HG02763 (cell line): ENCODE results near the gene AOPEP.

Experiments used
- ATAC-seq: cut with Tn5 transposase; IDR thresholded peaks from one replicate; pipeline ENCODE4 v1.9.1; 2021; ENCODE audit warnings: mild to moderate bottlenecking, moderate library complexity; ENCODE audit not compliant: unreplicated experiment

AOPEP gene

DNA sequence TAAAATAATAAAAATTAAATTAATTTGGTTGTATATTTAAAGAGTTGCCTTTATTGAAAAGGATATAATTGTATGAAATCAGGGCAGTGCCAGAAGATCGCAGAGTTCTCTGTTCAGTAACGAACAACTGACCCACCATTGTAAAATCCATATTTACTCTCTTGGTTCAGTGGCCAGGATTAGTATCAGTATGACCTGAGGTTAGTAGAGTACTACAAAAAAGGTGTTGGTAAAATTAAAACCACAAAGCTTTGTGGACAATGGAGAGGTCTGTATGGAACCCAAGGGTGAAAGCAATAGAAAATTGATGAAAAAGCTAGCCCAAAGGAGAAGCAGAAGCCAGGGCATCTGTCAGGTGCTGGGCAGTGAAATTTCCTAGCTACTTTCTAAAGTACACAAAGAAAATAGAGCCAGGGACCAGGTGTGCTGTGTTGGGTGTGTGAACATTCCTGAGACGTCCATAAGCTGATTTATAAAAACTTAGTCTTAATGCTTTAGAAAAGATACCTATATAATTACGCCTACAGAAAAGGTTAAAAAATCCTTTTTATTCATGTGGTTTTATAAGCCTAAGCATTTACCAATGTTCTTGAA lies 159.5 kb downstream of the AOPEP start:
- ATAC-seq = no peak

DNA sequence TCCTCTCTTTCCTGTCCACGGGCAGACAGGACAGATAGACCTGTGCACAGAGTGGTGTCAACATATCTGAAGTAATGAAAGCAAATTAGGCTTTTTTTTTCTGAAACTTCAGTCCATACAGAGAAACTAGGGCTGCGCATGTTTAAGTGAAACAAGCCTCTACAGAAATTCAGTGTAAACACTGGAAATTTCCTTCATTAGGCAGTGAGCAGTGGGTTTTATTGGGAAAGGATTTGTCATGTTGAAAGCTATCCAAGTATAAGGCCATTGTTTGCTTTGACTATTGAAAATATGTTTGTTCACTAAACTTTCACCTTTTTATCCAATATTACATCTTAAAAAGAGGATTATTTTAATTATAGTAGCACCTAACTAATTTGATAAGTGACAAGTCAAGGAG lies 161.2 kb downstream of the AOPEP start:
- ATAC-seq = no peak

DNA sequence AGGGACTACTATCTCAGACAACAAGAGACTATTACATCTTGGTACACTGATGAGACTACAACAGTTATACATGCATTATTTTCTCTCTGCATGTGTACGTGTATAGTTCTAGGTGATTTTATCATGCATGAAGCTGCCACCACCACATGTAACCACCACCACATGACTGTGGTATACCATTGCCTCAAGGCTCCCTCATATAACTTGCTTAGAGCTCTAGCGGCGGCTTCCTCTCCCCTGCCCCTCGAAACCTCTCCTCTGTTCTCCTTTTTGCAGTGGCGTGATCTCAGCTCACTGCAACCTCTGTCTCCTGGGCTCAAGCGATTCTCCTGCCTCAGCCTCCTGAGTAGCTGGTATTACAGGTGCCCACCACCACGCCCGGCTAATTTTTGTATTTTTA lies 162.3 kb downstream of the AOPEP start:
- no peak for ATAC-seq

DNA sequence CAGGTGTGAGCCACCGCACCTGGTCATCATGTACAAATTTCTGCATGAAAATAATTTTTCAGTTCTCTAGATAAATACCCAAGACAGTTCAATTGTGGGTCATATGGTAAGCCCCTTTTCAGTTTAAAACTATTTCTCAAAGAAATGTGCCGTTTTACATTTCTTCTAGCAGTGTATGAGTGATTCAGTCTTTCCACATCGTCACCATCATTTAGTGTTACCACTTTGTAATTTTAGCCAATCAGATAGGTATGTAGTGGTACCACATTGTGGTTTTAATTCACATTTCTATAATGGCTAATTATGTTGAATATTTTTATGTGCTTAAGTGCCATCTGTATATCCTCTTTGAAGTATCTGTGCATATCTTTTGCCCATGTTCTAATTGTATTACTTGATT lies 163.1 kb downstream of the AOPEP start:
- no peak for ATAC-seq

DNA sequence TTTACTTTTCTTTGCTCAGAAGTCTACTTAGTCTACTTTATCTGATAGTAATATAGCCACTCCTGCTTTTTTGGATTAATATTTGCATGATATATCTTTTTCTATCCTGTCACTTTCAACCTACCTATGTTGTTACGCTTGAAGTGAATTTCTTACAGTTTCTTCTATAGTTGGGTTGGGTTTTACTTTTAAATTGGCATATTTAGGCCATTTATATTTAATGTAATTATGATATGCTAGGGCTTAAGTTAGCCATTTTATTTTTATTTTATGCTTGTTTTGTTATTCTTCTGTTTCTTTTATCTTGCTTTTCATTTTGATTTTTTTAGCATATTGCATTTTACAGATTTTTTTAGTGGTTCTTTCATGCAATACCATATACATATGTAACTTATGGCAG lies 164.7 kb downstream of the AOPEP start:
- ATAC-seq = no peak

DNA sequence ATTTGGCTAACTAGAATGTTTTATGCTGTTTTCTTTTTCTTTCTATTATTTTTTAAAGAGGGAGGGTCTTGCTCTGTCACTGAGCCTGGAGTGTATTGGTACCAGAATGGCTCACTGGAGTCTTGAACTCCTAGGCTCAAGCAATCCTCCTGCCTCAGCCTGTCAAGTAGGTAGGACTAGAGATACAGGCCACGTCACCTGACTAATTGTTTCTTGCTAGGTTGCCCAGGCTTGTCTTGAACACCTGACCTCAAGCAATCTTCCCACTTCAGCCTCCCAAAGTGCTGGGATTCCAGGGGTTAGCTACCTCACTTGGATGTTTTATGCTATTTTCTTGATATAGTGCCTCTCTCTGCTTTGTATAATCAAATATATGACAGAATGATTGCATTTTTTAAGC lies 166.2 kb downstream of the AOPEP start:
- ATAC-seq = no peak

DNA sequence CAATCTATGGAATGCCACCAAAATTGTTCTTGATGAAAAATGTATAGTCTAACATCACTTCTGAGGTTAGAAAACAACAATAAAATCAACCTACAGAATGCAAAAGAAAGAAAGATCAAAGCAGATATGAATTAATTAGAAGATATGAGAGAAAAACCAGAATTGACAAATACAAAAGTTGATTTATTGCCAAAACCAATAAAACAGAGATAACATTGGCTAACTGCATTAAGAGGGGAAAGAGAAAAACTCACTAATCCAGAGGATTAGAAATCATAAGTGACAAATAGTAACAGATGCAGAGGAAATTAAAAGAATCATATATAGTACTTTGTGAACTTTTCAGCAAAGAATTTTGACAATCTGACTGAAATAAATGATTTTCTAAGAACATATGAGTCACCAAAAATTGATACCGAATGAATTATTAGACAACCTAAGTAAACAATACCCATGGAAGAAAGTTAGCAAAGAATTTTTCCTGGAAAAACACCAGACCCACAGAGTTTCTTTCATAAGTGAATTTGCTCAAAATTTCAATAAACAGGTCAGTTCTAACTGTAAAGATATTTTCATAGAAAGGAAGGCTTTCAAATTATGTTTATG lies 167.7 kb downstream of the AOPEP start:
- ATAC-seq = no peak

DNA sequence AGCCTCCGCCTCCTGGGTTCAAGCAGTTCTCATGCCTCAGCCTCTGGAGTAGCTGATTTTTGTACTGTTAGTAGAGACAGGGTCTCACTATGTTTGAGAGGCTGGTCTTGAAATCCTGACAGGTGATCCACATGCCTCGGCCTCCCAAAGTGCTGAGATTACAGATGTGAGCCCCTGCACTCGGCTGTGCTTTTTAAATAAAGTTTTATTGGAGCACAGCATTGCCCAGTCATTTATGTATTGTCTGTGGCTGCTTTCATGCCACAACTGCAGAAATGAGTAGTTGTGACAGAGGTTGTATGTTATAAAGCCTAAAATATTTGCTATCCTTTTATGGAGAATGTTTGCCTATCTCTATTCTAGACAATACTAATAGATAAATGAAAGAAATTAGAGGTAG lies 169.2 kb downstream of the AOPEP start:
- ATAC-seq = no peak

DNA sequence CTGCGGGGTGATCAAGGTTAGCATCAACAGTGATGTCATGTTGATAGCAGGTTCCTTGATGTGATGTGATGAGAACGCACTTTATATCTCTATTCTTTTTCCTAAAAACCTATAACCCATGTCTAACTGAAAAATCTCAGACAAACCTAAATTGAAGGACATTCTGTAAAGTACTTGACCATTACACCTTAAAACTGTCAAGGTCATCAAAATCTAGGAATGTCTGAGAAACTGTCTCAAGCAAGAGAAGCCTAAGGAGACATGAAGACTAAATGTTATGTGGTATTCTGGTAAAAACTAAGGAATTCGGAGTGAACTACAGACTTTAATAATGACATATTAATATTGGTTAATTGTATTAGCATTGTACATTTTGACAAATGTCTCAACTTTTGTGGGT lies 170.0 kb downstream of the AOPEP start:
- no peak for ATAC-seq

DNA sequence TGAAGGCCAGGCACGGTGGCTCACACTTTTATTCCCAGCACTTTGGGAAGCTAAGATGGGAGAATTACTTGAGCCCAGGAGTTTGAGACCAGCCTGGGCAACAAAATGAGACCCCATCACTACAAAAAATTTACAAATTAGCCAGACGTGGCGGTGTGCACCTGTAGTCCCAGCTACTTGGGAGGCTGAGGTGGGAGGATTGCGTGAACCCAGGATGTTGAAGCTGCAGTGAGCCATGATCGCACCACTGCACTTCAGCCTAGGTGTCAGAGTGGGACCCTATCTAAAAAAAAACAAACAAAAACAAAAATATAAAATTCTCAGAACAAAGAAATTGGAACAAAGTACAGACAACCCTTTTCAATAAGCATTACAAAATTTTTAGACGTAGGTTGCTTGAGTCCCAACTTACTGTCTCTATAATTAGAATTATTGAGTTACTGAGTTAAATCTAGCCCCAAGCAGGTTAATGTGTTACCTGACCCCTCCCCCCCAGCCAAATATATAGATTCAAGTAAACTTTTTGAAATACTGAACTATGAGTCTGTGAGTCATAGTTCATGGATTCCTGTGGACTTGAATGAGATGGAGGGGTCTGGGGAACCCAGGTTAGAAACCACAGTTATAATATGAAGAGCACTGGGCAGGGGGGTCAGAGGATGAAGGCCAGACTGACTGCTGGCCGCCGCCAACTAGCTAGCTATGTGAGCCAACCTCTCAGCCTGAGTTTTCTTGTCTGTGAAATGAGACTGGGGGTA lies 173.1 kb downstream of the AOPEP start:
- ATAC-seq = no peak

DNA sequence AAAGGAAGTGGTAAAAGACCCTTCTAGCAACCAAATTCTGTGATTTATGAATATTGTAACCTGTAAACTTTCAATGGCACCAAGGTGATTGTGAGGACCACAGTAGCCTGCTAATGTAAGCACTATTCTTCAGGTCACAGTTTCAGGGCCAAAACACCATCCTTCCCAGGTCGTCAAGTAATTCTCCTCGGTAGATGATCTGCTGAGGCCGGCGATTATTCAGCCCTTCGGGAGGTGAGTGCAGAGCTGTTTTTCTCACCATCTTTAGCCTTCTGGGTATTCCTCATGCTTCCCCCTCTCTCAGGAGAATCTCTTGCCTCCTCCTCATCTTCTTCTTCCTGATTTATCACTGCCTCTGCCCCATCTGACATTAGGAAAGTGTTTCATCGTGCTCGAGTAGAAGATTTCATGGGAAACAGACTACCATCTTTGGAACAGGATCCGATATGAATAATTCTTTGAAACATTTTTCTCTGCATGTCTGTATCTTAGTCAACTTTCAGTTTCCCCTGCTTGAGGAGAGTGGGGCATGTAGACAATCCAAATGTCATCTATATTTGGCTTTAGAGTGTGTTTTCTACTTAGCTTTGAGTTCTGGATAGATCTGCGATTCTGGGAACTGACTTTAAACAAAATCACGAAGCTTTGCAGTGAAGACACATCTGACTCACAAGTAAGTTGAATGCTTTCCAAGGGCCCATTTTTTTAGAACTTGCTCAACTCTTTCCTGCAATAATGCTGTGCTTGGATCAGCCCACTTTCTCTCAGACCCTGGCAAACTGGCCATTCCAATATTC lies 173.9 kb downstream of the AOPEP start:
- no peak for ATAC-seq

DNA sequence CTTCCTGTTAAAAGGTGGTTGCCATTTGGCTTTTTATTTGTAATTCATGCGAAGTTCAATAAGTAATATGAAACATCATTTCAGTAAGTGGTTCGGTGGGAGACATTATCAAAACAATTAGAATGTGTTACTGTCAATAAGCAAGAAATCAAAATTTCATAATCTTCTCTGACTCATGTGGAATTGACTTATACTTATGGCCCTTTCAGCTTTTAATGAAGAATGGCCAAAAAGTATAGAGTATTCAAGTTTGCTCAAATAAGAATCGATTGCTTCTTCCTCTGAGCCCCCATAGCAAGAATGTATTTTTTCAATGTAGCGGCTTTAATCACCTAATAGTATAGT lies 174.5 kb downstream of the AOPEP start:
- no peak for ATAC-seq

DNA sequence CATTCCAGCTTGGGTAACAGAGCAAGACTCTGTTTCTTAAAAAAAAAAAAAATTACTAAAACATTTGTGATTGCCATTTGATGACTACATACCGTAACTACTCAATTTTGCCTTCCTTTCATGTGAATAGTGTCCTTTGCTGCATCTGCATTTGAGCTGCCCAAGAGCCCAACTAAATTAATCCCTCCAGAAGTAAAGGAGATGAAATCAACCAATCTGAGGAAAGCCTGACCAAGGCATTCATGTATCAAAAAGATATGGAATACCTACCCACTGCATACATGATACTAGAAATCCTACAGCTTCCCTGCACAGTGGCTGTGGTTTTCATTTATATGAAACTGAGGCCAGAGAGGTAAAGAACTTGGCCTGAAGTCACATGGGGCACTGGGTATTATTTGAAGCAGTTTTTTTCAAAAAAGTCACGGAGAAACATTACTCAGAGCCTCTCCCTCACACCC lies 177.5 kb downstream of the AOPEP start:
- no peak for ATAC-seq

DNA sequence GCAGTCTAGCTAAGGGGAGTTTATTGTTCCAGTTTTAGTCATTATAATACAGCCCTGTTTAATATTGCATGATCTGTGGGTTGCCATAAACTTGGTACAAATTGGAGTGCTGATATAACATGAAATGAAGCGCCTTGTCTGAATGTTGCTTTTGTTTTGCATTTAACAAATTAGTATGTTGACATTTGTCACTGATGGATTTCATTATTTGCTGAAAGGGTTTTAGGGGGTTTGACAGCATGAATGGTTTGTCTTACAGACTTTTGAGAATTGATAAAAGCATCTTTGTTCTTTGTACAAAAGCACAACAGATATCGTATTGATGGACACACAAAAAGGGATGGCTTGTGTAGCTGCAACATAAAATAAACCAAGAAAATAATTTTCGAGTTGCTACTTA lies 178.3 kb downstream of the AOPEP start:
- no peak for ATAC-seq

DNA sequence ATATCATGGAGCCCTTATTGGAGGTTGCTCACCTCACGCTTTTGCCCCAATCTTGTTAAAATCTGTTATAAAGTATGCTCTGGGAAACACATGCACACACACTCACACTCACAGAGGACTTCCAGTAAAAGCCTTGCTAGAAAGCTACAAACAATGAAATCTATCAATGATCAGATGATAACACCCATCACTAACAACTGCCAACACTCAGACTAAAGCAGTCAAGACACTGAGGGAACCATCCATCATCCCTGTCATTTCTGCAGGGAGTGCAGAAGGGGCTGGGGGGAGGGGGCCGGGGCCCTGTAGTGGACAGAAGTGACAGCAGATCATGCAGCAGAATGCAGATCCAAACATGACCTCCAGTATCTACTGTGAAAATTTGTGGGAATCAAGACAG lies 179.1 kb downstream of the AOPEP start:
- ATAC-seq = no peak

DNA sequence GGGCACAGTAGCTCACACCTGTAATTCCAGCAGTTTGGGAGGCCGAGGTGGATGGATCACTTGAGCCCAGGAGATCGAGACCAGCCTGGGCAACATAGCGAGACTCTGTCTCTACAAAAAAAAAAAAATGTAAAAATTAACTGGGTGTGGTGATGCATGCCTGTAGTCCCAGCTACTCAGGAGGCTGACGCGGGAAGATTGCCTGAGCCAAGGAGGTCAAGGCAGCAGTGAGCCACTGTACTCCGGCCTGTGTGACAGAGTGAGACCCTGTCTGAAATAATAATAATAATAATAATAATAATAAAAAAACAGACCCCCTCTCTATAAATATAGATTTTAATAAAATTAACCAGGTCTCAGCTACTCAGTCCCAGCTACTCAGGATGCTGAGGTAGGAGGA lies 179.7 kb downstream of the AOPEP start:
- ATAC-seq = no peak

DNA sequence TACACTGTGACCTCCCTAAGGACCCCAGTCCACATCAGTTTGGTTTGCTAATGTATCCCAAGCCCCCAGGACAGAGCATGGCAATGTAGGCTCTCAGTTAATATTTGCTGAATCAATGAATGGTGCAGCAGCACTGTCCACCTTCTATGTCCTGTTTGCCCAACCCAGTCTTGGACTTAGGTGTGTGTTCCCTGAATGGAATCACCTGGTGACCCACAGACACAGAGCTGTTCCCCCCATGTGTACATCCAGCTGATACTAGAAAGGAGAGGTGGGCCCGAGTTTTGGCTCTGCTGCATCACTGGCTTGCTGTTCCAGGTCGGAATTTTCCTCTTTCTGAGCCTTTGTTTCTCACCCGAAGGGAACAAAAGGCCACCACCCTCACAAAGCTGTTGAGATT lies 180.2 kb downstream of the AOPEP start:
- ATAC-seq = no peak

DNA sequence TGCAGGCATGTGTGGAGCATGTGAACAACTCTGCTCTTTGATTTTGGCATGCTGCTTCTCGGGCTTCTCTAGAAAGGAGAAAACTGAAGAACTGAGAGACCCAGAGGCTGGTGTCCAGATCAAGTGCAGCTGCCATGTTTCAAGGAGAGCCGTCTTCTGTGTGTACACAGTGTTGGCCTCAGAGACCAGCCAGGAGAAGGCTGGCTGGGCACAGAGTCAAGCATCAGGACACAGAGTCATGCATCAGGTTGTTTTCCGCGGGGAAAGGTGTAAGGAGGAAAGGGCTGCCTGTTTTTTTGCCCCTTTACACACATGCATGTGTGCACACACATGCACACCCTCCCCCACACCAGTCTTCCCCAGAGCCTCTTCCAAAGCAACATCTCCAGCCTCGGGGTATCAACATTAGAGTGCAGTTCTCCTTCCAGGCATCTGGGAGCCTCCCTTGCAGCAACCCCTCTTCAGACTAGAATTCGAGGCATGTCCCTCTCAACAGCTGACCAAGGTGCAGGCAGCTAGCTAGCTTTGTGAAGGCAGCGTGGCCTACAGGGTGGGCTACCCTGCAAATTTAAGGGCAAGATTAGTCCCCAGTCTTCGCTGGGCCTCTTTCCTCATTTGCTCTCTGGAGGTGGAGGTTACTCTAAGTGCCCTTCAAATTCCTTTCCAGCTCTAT lies 180.9 kb downstream of the AOPEP start:
- ATAC-seq = no peak

DNA sequence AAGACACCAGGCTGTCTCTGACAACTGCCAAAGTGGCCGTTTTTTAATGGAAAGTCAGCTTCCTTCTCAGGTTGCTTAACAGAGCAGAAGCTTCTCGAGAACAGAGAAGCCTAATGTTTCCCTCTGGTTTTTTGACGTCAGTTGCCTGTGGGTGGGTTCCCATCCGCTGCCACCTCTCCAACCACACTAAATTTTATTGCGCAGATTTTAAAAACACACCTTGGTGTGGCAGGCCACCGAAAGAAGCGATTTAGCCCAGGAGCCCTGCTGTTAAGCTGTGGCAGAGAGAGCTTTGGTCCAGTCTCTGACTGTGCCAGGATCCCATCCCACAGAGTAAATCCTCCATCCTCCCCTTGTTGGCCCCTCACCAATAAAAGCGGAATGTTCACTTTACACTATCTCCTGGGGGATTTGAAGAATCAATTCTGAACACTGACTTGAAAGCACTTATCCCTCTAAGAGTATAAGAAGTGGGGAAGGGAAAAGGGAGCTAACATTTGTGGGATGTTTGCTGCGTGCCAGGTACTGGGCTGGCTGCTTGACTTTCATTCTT lies 181.6 kb downstream of the AOPEP start:
- ATAC-seq = no peak

DNA sequence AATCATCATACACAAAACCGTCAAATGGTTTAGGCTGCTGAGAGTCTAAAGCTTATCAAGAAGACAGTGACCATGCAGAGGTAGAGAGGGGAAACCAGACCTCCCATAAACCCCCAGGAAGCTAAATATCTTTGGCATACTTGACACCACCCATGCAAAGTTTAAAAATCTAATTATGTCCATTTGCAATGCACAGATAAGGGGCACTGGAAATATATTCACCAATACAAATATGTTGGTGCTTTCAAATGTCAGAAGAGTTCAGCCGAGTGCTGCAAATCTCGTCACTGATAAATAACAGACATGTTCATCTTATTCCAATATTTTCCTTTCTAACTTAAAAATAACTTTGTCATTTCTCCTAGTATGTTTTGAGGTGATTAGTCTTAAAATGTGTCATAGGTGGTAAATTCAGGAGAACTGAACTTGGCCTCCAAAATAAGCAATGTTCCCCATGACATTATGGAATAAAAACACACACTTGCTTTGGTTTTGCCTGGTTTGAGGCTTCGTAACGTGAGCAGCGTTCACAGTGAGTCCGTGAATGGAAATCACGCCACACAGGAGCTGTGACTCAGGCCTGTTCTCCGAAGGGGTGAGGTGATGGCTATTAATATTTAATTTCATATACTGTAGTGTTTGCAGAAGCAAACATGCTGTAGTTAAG lies 182.2 kb downstream of the AOPEP start:
- ATAC-seq = no peak
